IMR-90 (cell line): ENCODE measurements around the gene PTCH1. TPM values are rescaled to one million over a fixed set of nuclear protein-coding genes. Genes with fewer than 3 reads are reported as not detected.

Experiments used
- ATAC-seq: fragments of 200-7000 bp; cut with Tn5 transposase; 2 replicates; pipeline ENCODE4 v1.9.1; 2020; ENCODE audit warnings: low read depth, mild to moderate bottlenecking, moderate library complexity
- BruUV-seq: library from RNA; stranded (reverse); fragments of 400-500 nt; replicated peaks from 2 replicates; lab custom pipeline; 2021; lab: Mats Ljungman, UMichigan
- CTCF ChIA-PET: fragments of 300-600 bp; formaldehyde crosslinking; extraction: SDS; loops from one replicate; lab custom pipeline; 2021; ENCODE audit warnings: antibody characterized with exemption; lab: Yijun Ruan, JAX
- POLR2A ChIA-PET: fragments of 300-600 bp; sonication (Branson Sonifier 250); formaldehyde crosslinking; loops from one replicate; lab custom pipeline; 2022; ENCODE audit warnings: antibody characterized with exemption; ENCODE audit not compliant: unreplicated experiment; lab: Charles Lee
- DNase-seq: peaks from one replicate; pipeline ENCODE4 v3.0.0; 2013
- H2AFZ ChIP-seq: replicated peaks from 2 replicates; pipeline ENCODE3; 2013; ENCODE audit warnings: low read length, mild to moderate bottlenecking; ENCODE audit not compliant: poor library complexity
- H2AK5ac ChIP-seq: 2 replicates; pipeline ENCODE4 v1.6.1; 2013; ENCODE audit warnings: low read depth, low read length, inconsistent platforms
- H2AK9ac ChIP-seq: replicated peaks from 2 replicates; pipeline ENCODE3; 2013; ENCODE audit warnings: mild to moderate bottlenecking, low read depth, low read length, moderate library complexity; ENCODE audit not compliant: poor library complexity
- H2BK120ac ChIP-seq: 2 replicates; pipeline ENCODE4 v1.6.1; 2013; ENCODE audit warnings: low read depth, low read length, inconsistent platforms
- H2BK15ac ChIP-seq: 3 replicates; pipeline ENCODE4 v1.6.1; 2013; ENCODE audit warnings: low read depth, low read length, inconsistent platforms
- H2BK20ac ChIP-seq: 2 replicates; pipeline ENCODE4 v1.6.1; 2013; ENCODE audit warnings: low read depth, mild to moderate bottlenecking, inconsistent platforms, low read length, moderate library complexity
- H2BK5ac ChIP-seq: 2 replicates; pipeline ENCODE4 v1.6.1; 2013; ENCODE audit warnings: mild to moderate bottlenecking, low read depth, low read length, inconsistent platforms; ENCODE audit not compliant: poor library complexity, severe bottlenecking
- H3K14ac ChIP-seq: replicated peaks from 2 replicates; pipeline ENCODE4 v1.6.1; 2013; ENCODE audit warnings: low read depth, low read length, inconsistent platforms
- H3K18ac ChIP-seq: 2 replicates; pipeline ENCODE4 v1.6.1; 2013; ENCODE audit warnings: low read depth, low read length, control low read depth
- H3K23ac ChIP-seq: 2 replicates; pipeline ENCODE4 v1.6.1; 2013; ENCODE audit warnings: low read depth, low read length, inconsistent platforms
- H3K27ac ChIP-seq: 2 replicates; pipeline ENCODE4 v1.5.1; 2013; ENCODE audit warnings: mild to moderate bottlenecking, control low read depth, low read length; ENCODE audit not compliant: insufficient read depth
- H3K27me3 ChIP-seq: 2 replicates; pipeline ENCODE4 v1.6.1; 2013; ENCODE audit warnings: low read length; ENCODE audit not compliant: control insufficient read depth, insufficient read depth
- H3K36me3 ChIP-seq: 2 replicates; pipeline ENCODE4 v1.6.1; 2013; ENCODE audit warnings: low read length, mixed read lengths; ENCODE audit not compliant: control insufficient read depth, insufficient read depth
- H3K4ac ChIP-seq: 2 replicates; pipeline ENCODE4 v1.6.1; 2013; ENCODE audit warnings: low read depth, low read length, inconsistent platforms
- H3K4me1 ChIP-seq: 2 replicates; pipeline ENCODE4 v1.6.1; 2013; ENCODE audit warnings: low read length, mixed read lengths; ENCODE audit not compliant: control insufficient read depth, insufficient read depth
- H3K4me2 ChIP-seq: 2 replicates; pipeline ENCODE4 v1.6.1; 2013; ENCODE audit warnings: low read depth, mild to moderate bottlenecking, control low read depth, low read length, moderate library complexity
- H3K4me3 ChIP-seq: 2 replicates; pipeline ENCODE4 v1.5.1; 2013; ENCODE audit warnings: low read depth, mild to moderate bottlenecking, control low read depth, low read length, moderate library complexity; ENCODE audit not compliant: insufficient read depth
- H3K56ac ChIP-seq: 2 replicates; pipeline ENCODE4 v1.6.1; 2013; ENCODE audit warnings: low read length, inconsistent platforms; ENCODE audit not compliant: insufficient read depth; ENCODE audit errors: extremely low read depth
- H3K79me1 ChIP-seq, 2 experiments: 2 replicates each; pipeline ENCODE4 v1.6.1; 2013; ENCODE audit warnings: low read length in 2 of 2, inconsistent platforms in 1 of 2, low read depth in 1 of 2
- H3K9ac ChIP-seq: 2 replicates; pipeline ENCODE4 v1.6.1; 2013; ENCODE audit warnings: low read depth, low read length, control low read depth
- H3K9me1 ChIP-seq: 2 replicates; pipeline ENCODE4 v1.6.1; 2013; ENCODE audit warnings: low read length, inconsistent platforms; ENCODE audit not compliant: insufficient read depth
- H3K9me3 ChIP-seq: 2 replicates; pipeline ENCODE4 v1.6.1; 2013; ENCODE audit warnings: low read length; ENCODE audit not compliant: control insufficient read depth, insufficient read depth
- H4K20me1 ChIP-seq: 2 replicates; pipeline ENCODE4 v1.6.1; 2013; ENCODE audit warnings: low read length, inconsistent platforms; ENCODE audit not compliant: insufficient read depth
- H4K5ac ChIP-seq: 2 replicates; pipeline ENCODE4 v1.6.1; 2013; ENCODE audit warnings: mild to moderate bottlenecking, low read depth, low read length, control low read depth
- H4K8ac ChIP-seq, 2 experiments: 2 replicates each; pipeline ENCODE4 v1.6.1; 2013; ENCODE audit warnings: low read depth in 2 of 2, low read length in 2 of 2, control low read depth in 1 of 2, inconsistent platforms in 1 of 2
- H4K91ac ChIP-seq: 2 replicates; pipeline ENCODE4 v1.6.1; 2013; ENCODE audit warnings: low read depth, low read length, inconsistent platforms; ENCODE audit not compliant: insufficient read depth
- BHLHE40 ChIP-seq: fragments of 150-350 bp; IDR thresholded peaks from 2 replicates; pipeline ENCODE4 v1.6.1; 2016; ENCODE audit warnings: mild to moderate bottlenecking, low read depth, low read length
- CEBPB ChIP-seq: IDR thresholded peaks from 2 replicates; pipeline ENCODE4 v1.6.1; 2012; ENCODE audit warnings: low read depth, low read length, improper control_type of control experiment
- CHD1 ChIP-seq: IDR thresholded peaks from 2 replicates; pipeline ENCODE4 v1.6.1; 2012; ENCODE audit warnings: low read depth, low read length, improper control_type of control experiment
- CTCF ChIP-seq: conservative IDR thresholded peaks from 2 replicates; pipeline ENCODE4 v1.5.1; 2012; ENCODE audit warnings: mild to moderate bottlenecking, low read depth, low read length, improper control_type of control experiment
- ELK1 ChIP-seq: fragments of 150-350 bp; IDR thresholded peaks from 2 replicates; pipeline ENCODE4 v1.6.1; 2016; ENCODE audit warnings: low read depth, mild to moderate bottlenecking, low read length, moderate library complexity, borderline replicate concordance
- FOS ChIP-seq: fragments of 150-350 bp; IDR thresholded peaks from 2 replicates; pipeline ENCODE4 v1.6.1; 2016; ENCODE audit warnings: low read depth, low read length
- MAFK ChIP-seq: IDR thresholded peaks from 2 replicates; pipeline ENCODE4 v1.6.1; 2012; ENCODE audit warnings: low read depth, low read length, improper control_type of control experiment
- MAZ ChIP-seq: IDR thresholded peaks from 2 replicates; pipeline ENCODE4 v1.6.1; 2012; ENCODE audit warnings: low read depth, mild to moderate bottlenecking, low read length, improper control_type of control experiment, moderate library complexity, borderline replicate concordance
- MXI1 ChIP-seq: IDR thresholded peaks from 2 replicates; pipeline ENCODE4 v1.6.1; 2012; ENCODE audit warnings: low read depth, mild to moderate bottlenecking, low read length, moderate library complexity, borderline replicate concordance
- NFE2L2 ChIP-seq: fragments of 150-350 bp; IDR thresholded peaks from 2 replicates; pipeline ENCODE4 v1.6.1; 2016; ENCODE audit warnings: low read depth, mild to moderate bottlenecking, low read length
- POLR2A ChIP-seq: IDR thresholded peaks from 2 replicates; pipeline ENCODE4 v1.6.1; 2012; ENCODE audit warnings: mild to moderate bottlenecking, low read depth, low read length
- RAD21 ChIP-seq: IDR thresholded peaks from 2 replicates; pipeline ENCODE4 v1.6.1; 2012; ENCODE audit warnings: low read length, improper control_type of control experiment
- RCOR1 ChIP-seq: IDR thresholded peaks from 2 replicates; pipeline ENCODE4 v1.6.1; 2012; ENCODE audit warnings: mild to moderate bottlenecking, low read length, improper control_type of control experiment; ENCODE audit not compliant: insufficient replicate concordance
- RFX5 ChIP-seq: IDR thresholded peaks from 2 replicates; pipeline ENCODE4 v1.8.0; 2012; ENCODE audit warnings: low read depth, mild to moderate bottlenecking, low read length, moderate library complexity
- SMC3 ChIP-seq: fragments of 150-350 bp; IDR thresholded peaks from 2 replicates; pipeline ENCODE4 v1.6.1; 2016; ENCODE audit warnings: low read depth, mild to moderate bottlenecking, antibody characterized with exemption, low read length, moderate library complexity
- WGBS, 2 experiments: methylation state at CpG; one replicate each; pipeline versions ENCODE4 v1.1.5 to v1.1.7; 2013; ENCODE audit warnings: missing lambda C conversion rate in 2 of 2; ENCODE audit not compliant: insufficient read length in 1 of 2; ENCODE audit errors: extremely low coverage in 2 of 2; 5-methylcytosine and 5-hydroxymethylcytosine counted together
- dilution Hi-C: fragments of 300-500 bp; cut with HindIII; formaldehyde crosslinking; loops from one replicate; pipeline ENCODE4 v1.14.3; 2018; ENCODE audit warnings: low sequenced_read_pairs; ENCODE audit not compliant: unreplicated experiment
- in situ Hi-C: fragments of 300-500 bp; cut with MboI; formaldehyde crosslinking; loops from 3 replicates; pipeline ENCODE4 v1.14.3; 2019; ENCODE audit warnings: low sequenced_read_pairs, inconsistent platforms, mixed read lengths
- intact Hi-C: fragments of 100-400 bp; cut with micrococcal nuclease; formaldehyde crosslinking; loops from 2 replicates; pipeline ENCODE4 v1.10.0; 2022
- polyA plus RNA-seq, 3 experiments: library from polyadenylated mRNA; depleted of rRNA; stranded (reverse); fragments of >200 nt; gene quantifications; 2 replicates each; pipeline ENCODE4 v1.2.3, GENCODE V29; 2012; ENCODE audit warnings: low replicate concordance in 1 of 3
- total RNA-seq: library from RNA; depleted of rRNA; stranded (reverse); fragments of >200 nt; gene quantifications from 2 replicates; pipeline ENCODE4 v1.2.3, GENCODE V29; 2012
- TF ChIP-seq, protein P1 (sequence below): fragments of 150-350 bp; IDR thresholded peaks from 2 replicates; pipeline ENCODE4 v1.6.1; 2017; ENCODE audit warnings: mild to moderate bottlenecking, antibody characterized with exemption, low read length, low read depth

PTCH1 gene
- total and polyA plus RNA-seq, 2 of the 4 experiments (the other 2 are of a cell fraction), result 4.1 to 5.0 TPM

DNA sequence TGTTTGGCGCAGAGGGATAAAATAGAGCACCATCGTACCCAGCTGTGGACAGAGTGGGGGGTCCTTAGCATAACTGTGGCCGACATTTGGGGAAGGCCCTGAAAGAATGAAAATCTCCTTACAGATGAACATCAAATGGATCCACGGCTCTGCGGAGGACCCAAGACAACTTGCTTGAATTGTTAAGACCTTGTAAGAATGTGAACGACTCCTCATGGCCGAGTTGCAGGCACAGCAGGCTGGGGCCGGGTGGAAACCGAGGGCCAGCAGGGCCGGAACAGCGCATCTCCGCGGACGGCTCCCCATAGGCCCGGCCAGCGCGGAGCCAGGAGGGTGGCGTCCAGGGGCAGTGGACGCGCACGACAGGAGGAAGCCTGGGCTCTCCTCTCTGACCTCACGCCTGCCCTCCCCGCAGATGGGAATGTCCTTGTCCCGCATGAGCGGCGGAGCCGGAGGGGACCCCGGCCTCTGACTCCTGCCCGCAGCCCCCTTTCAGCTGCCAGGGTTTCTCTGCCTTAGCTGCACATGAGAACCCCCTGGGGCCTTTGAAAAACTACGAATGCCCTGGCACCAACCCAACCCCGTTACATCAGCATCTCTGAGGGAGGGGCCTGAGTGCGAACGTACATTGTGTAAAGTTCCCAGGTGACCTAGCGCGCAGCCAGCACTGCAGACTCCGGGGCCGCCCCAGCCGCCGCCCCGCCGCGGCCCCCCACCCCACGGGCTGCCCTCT, 36.2 kb upstream of the PTCH1 start:
- H4K20me1 ChIP-seq, result no peaks in the 10 kb centered on the region
- H3K79me1 ChIP-seq, result no peaks in the 10 kb centered on the region
- H4K91ac ChIP-seq, result no peak overlapping the region
- H3K9me1 ChIP-seq, result peaks cover 5% of the 10 kb centered on the region
- no peak overlapping the region for H4K5ac ChIP-seq
- no peak overlapping the region for H3K27ac ChIP-seq
- no peak overlapping the region for H4K8ac ChIP-seq
- no peak for TF ChIP-seq NFE2L2
- TF ChIP-seq MAFK, result no peak
- TF ChIP-seq FOS, result no peak
- no peak for TF ChIP-seq CHD1
- no peak for TF ChIP-seq MXI1
- no peak for TF ChIP-seq BHLHE40
- TF ChIP-seq RAD21, result no peak
- TF ChIP-seq CEBPB, result no peak
- TF ChIP-seq RFX5, result no peak
- TF ChIP-seq MAZ, result no peak
- TF ChIP-seq ELK1, result no peak
- TF ChIP-seq CTCF, result no peak
- TF ChIP-seq RCOR1, result no peak
- TF ChIP-seq POLR2A, result no peak
- TF ChIP-seq, protein P1, sequence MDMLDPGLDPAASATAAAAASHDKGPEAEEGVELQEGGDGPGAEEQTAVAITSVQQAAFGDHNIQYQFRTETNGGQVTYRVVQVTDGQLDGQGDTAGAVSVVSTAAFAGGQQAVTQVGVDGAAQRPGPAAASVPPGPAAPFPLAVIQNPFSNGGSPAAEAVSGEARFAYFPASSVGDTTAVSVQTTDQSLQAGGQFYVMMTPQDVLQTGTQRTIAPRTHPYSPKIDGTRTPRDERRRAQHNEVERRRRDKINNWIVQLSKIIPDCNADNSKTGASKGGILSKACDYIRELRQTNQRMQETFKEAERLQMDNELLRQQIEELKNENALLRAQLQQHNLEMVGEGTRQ, result no peak
- TF ChIP-seq SMC3, result no peak
- H3K9me3 ChIP-seq, result peaks cover 3% of the 10 kb centered on the region; the same call in 1 of the 2 replicates
- no TSS peak for BruUV-seq
- ATAC-seq, result no peak
- no peak overlapping the region for H3K4me2 ChIP-seq
- no peak overlapping the region for H2AK9ac ChIP-seq
- no peaks in the 10 kb centered on the region for H3K36me3 ChIP-seq
- peaks cover 26% of the 10 kb centered on the region for H3K27me3 ChIP-seq
- no peak overlapping the region for H3K18ac ChIP-seq
- no peak overlapping the region for H2BK5ac ChIP-seq
- in situ Hi-C loops, result no loop called here
- intact Hi-C loops, result no loop called here
- no peak overlapping the region for H2AFZ ChIP-seq
- H3K56ac ChIP-seq, result no peak overlapping the region
- H3K14ac ChIP-seq, result no peak overlapping the region
- CTCF ChIA-PET, result no interaction called here
- no peak for DNase-seq
- WGBS, 2 experiments, result 54% methylated on average over 3 of the region's 43 CpGs; no CpG with 5 or more reads in 1 of the 2 experiments
- H3K23ac ChIP-seq, result no peak overlapping the region
- no peak overlapping the region for H3K9ac ChIP-seq
- no peaks in the 10 kb centered on the region for H3K4me1 ChIP-seq
- no peak overlapping the region for H2AK5ac ChIP-seq
- H2BK120ac ChIP-seq, result no peak overlapping the region
- H2BK20ac ChIP-seq, result no peak overlapping the region
- H2BK15ac ChIP-seq, result no peak overlapping the region
- H3K4me3 ChIP-seq, result no peak overlapping the region
- dilution Hi-C loops, result no loop called here
- H3K4ac ChIP-seq, result no peak overlapping the region
- POLR2A ChIA-PET, result no interaction called here
